ENCODE measurements around the gene ZNF518B. TPM values are rescaled to one million over a fixed set of nuclear protein-coding genes. Genes with fewer than 3 reads are reported as not detected.

The ZNF518B gene
- total and polyA plus RNA-seq, 2 donors (not counting 3 experiments of a cell fraction or from before 2014, with no cell fraction given), result 9.5 to 28.3 TPM

DNA sequence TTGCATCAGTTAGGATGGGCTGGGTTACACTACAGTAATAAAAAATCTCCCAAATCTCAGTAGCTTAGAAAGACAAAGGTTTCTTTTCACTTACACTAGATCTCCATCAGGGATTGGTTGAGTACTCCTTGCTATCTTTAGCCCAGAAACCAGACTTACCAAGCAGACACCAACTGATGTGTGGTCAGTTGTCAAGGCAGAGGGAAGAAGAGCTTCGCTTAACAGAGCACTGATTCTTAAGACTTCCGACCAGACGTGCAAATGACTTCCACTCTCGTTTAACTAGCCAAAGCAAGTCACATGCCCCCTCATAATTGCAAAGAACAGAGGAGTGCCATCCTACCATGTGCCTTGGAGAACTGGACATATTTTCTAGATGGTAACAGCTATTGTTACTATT lies 5.7 kb upstream of the ZNF518B start:
- Histone ChIP-seq H2AFZ (ENCODE audit: low read depth, low read length) (no peak overlapping the region), H3K4me1 (ENCODE audit: control insufficient read depth, extremely low read depth, insufficient read depth, low read length) (peaks cover 9% of the 10 kb centered on the region), H3K79me2 (ENCODE audit: control insufficient read depth, insufficient read depth, low read length) (no peaks in the 10 kb centered on the region), H3K9ac (replicated peaks; ENCODE audit: extremely low read depth, insufficient read depth, low read length) (no peak overlapping the region), H3K27me3 (ENCODE audit: control insufficient read depth in 2 of 2, insufficient read depth in 2 of 2, low read length in 2 of 2) (peaks cover 17 to 20% of the 10 kb centered on the region in 2 experiments), H3K9me3 (replicated peaks; ENCODE audit: control insufficient read depth, insufficient read depth, low read length) (no peaks in the 10 kb centered on the region), H3K36me3 (ENCODE audit: control insufficient read depth in 2 of 2, extremely low read depth in 1 of 2, insufficient read depth in 2 of 2, low read length in 2 of 2) (no peaks in the 10 kb centered on the region), H3K4me2 (ENCODE audit: insufficient read depth, low read length) (no peak overlapping the region), H3K9me1 (replicated peaks; ENCODE audit: control insufficient read depth, extremely low read depth, insufficient read depth, low read length) (no peaks in the 10 kb centered on the region), H3K27ac (ENCODE audit: insufficient read depth, low read depth, low read length) (no peak overlapping the region), H3K4me3 (replicated peaks in 1 of 3; ENCODE audit: insufficient read depth in 1 of 3, low read depth in 1 of 3, low read length in 3 of 3) (no peak overlapping the region), H4K20me1 (replicated peaks; ENCODE audit: control insufficient read depth, extremely low read depth, insufficient read depth, low read length) (no peaks in the 10 kb centered on the region)
- no peak for FAIRE-seq
- dilution Hi-C loops (cut with MboI; ENCODE audit: extremely low pct_ligation_motif_present, low sequenced_read_pairs) (no loop called here), intact Hi-C loops (cut with micrococcal nuclease) (loop anchor here (10.0 kb wide), 1 partner anchor 192 kb away; no protein-coding TSS in a partner anchor)
- TF ChIP-seq FOS (IDR thresholded peaks at IDR 0.05; ENCODE audit: borderline replicate concordance, insufficient read depth, low read length) (no peak), JUN (IDR thresholded peaks at IDR 0.05; ENCODE audit: borderline replicate concordance, insufficient read depth, insufficient read length, low read depth) (no peak), POLR2A (IDR thresholded peaks at IDR 0.05; ENCODE audit: low read depth, low read length) (no peak), POLR2AphosphoS5 (IDR thresholded peaks at IDR 0.05; ENCODE audit: insufficient read depth, low read depth, low read length) (no peak), EZH2 (IDR thresholded peaks at IDR 0.05; ENCODE audit: borderline replicate concordance, low read depth, low read length, severe bottlenecking) (no peak), MYC (IDR thresholded peaks at IDR 0.05; ENCODE audit: low read depth, low read length) (no peak), GATA2 (IDR thresholded peaks at IDR 0.05; ENCODE audit: insufficient read depth, insufficient read length, low read depth, low read length) (no peak)
- TF ChIP-seq, protein P1, sequence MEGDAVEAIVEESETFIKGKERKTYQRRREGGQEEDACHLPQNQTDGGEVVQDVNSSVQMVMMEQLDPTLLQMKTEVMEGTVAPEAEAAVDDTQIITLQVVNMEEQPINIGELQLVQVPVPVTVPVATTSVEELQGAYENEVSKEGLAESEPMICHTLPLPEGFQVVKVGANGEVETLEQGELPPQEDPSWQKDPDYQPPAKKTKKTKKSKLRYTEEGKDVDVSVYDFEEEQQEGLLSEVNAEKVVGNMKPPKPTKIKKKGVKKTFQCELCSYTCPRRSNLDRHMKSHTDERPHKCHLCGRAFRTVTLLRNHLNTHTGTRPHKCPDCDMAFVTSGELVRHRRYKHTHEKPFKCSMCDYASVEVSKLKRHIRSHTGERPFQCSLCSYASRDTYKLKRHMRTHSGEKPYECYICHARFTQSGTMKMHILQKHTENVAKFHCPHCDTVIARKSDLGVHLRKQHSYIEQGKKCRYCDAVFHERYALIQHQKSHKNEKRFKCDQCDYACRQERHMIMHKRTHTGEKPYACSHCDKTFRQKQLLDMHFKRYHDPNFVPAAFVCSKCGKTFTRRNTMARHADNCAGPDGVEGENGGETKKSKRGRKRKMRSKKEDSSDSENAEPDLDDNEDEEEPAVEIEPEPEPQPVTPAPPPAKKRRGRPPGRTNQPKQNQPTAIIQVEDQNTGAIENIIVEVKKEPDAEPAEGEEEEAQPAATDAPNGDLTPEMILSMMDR (IDR thresholded peaks at IDR 0.05; ENCODE audit: extremely low read depth in 1 of 2, insufficient read depth in 1 of 2, low read depth in 1 of 2, low read length in 2 of 2), result no peak
- TF ChIP-seq, protein P2, sequence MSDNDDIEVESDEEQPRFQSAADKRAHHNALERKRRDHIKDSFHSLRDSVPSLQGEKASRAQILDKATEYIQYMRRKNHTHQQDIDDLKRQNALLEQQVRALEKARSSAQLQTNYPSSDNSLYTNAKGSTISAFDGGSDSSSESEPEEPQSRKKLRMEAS (IDR thresholded peaks at IDR 0.05; ENCODE audit: insufficient read depth, insufficient read length), result no peak
- POLR2A ChIA-PET, result no interaction called here
- DNase-seq (ENCODE audit: low read depth, low spot score), result no peak
- CTCF ChIA-PET, result interaction anchor here (1.0 to 4.2 kb wide), 4 partner anchors 10 to 86 kb away, joined by 3 to 69 read pairs (median 5); no protein-coding TSS in a partner anchor
- no TSS peak for BruUV-seq (replicated peaks)

All from endothelial cell of umbilical vein (primary cell).